Fibroblast of lung (primary cell): ENCODE results near the gene MSI2.

Experiments used
- CTCF ChIP-seq, 2 donors: IDR thresholded peaks in 1 of 2; conservative IDR thresholded peaks in 1 of 2; 1 replicate in 1 of 2; 2 replicates in 1 of 2; pipeline ENCODE4 v1.5.1; 2011 to 2012; ENCODE audit warnings: low read length in 2 of 2, control low read depth in 1 of 2, inconsistent platforms in 1 of 2, low read depth in 1 of 2, mild to moderate bottlenecking in 1 of 2
- EZH2 ChIP-seq: IDR thresholded peaks from 2 replicates; pipeline ENCODE4 v1.5.1; 2012; ENCODE audit warnings: low read length, control low read depth, mild to moderate bottlenecking; ENCODE audit errors: missing control alignments

DNA sequence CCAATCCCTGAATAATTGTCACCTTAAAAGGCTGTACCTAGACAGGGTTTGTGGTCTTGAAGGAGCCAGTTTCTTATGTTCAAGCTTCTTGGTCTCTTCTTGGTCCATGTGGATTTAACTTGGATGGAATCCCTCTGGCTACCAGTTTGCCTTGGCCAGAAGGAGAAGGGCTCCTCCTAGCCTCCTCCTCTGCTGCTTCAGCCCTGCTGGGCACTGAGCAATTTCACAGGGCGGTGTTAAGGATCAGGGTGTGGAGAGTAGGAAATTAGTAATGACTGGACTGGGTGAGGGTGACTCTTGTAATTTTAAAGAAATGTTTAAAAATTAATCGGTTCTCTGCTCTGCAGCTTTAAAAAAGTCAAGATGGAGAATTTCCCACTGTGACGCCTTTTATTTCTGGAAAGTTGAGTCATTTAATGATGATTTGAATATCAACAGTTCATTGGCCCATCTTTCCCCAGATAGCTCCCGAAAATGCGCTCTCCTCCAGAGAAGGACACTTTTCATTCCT is 96.4 kb downstream of the MSI2 start:
- TF ChIP-seq CTCF (conservative IDR thresholded peaks at IDR 0.05 in 1 of 2, IDR thresholded peaks at IDR 0.05 in 1 of 2; ENCODE audit: low read depth in 1 of 2, low read length in 2 of 2) (no peak), EZH2 (no peak)
